Kidney epithelial cell (primary cell): ENCODE results near the gene SLC12A7. TPM values are rescaled to one million over a fixed set of nuclear protein-coding genes. Genes with fewer than 3 reads are reported as not detected.
A peak's percentile ranks its signal among the peaks of the same experiment; 100 is the strongest.

Experiments used
- DNase-seq: peaks from one replicate; pipeline ENCODE4 v3.0.0-alpha.2; 2010; ENCODE audit warnings: low read depth
- H3K27me3 ChIP-seq: 2 replicates; pipeline ENCODE4 v1.6.0; 2011; ENCODE audit warnings: low read length; ENCODE audit not compliant: control insufficient read depth, insufficient read depth
- H3K36me3 ChIP-seq: 2 replicates; pipeline ENCODE4 v1.5.1; 2011; ENCODE audit warnings: low read length; ENCODE audit not compliant: control insufficient read depth, insufficient read depth
- H3K4me3 ChIP-seq: 2 replicates; pipeline ENCODE4 v1.5.1; 2011; ENCODE audit warnings: low read depth, mild to moderate bottlenecking, control low read depth, low read length
- total RNA-seq: library from RNA; depleted of rRNA; stranded (reverse); fragments of >200 nt; gene quantifications from 2 replicates; pipeline ENCODE4 v1.2.3, GENCODE V29; 2015
- TF ChIP-seq, protein P1 (sequence below): IDR thresholded peaks from 2 replicates; pipeline ENCODE4 v1.5.1; 2011; ENCODE audit warnings: mild to moderate bottlenecking, moderate library complexity, low read length, control low read depth, inconsistent platforms; ENCODE audit not compliant: insufficient read depth, poor library complexity, severe bottlenecking

The SLC12A7 gene
- total RNA-seq, 1 donor from 2014 or later = 50.3 TPM

GRCh38 chr5:1116109-1116740 is 4.4 kb upstream of the SLC12A7 start:
- no peak for DNase-seq
- no peak overlapping the region for H3K4me3 ChIP-seq
- TF ChIP-seq, protein P1, sequence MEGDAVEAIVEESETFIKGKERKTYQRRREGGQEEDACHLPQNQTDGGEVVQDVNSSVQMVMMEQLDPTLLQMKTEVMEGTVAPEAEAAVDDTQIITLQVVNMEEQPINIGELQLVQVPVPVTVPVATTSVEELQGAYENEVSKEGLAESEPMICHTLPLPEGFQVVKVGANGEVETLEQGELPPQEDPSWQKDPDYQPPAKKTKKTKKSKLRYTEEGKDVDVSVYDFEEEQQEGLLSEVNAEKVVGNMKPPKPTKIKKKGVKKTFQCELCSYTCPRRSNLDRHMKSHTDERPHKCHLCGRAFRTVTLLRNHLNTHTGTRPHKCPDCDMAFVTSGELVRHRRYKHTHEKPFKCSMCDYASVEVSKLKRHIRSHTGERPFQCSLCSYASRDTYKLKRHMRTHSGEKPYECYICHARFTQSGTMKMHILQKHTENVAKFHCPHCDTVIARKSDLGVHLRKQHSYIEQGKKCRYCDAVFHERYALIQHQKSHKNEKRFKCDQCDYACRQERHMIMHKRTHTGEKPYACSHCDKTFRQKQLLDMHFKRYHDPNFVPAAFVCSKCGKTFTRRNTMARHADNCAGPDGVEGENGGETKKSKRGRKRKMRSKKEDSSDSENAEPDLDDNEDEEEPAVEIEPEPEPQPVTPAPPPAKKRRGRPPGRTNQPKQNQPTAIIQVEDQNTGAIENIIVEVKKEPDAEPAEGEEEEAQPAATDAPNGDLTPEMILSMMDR = no peak
- peaks cover 3% of the 10 kb centered on the region for H3K27me3 ChIP-seq
- no peaks in the 10 kb centered on the region for H3K36me3 ChIP-seq

DNA sequence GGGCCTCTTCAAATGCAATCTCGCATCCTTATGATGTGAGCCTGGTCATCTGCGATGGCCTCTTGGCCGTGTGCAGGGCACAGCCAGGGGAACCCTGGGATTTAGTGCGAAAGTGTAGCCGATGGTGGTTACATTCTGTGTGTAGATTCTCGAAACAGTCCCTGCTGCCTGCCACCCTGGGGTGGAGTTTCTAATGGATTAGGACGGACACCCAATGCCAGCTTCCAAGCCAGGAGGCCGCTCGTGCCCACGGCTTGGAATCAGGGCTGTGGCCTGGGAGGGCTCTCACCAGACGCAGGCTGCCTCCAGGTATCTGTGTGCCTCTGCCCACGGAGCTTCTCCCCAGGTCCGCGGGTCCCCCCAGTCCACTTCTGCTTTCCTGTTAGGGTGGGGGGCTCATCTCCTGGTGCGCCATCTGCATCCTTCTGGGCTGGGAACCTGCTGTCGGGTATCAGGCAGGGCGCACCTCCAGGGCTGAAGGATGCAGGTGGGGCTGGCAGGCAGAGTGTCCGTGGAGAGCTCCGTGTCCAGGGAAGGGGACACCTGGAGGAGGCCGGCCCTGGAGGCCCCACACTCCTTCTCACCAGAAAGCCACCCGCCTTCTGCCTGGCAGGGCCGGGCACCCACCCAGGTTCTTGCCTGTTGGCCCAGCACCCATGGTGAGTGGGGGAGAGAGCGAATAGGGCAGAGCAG is 3.4 kb upstream of the SLC12A7 start:
- TF ChIP-seq, protein P1 = no peak
- Histone ChIP-seq H3K27me3 (no peaks in the 10 kb centered on the region), H3K4me3 (no peak overlapping the region), H3K36me3 (no peaks in the 10 kb centered on the region)
- DNase-seq = no peak

DNA sequence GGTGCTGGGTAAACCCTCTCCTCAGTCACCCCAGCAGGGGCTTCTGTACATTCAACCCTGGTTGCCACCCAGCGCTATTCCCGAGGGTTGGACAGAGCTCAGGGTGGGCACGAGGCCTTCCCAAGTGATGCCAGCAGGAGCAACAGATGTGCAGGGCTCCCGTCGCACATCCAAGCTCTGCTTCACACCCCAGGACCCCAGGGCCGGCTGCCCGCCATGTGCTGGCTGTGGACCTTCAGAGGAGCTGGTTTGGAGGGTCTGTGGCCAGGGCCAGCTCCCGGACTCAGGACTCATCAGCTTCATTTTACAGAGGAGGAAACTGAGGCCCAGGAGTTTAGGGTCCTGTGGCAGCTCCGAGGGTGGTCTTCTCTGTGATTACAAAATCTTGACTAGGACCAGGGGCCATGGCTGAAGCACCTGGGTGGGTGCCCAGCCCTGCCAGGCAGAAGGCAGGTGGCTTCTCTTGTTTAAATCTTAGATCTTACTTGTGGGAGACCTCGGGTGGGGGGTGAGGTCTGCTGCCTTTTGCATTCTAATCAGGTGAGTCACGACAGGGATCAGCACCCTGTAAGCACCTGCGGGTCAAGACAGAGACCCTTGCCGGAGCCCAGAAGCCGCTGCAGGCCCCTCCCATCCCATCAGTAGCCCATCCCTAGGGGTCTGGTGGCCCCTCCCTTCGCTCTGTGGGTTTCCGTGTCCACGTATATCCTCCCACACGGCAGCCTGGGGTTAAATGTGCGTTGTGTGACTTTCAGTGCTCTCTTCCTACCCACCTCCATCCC is 2.1 kb upstream of the SLC12A7 start:
- DNase-seq = no peak
- TF ChIP-seq, protein P1 = no peak
- H3K27me3 ChIP-seq = no peaks in the 10 kb centered on the region
- no peaks in the 10 kb centered on the region for H3K36me3 ChIP-seq
- no peak overlapping the region for H3K4me3 ChIP-seq

DNA sequence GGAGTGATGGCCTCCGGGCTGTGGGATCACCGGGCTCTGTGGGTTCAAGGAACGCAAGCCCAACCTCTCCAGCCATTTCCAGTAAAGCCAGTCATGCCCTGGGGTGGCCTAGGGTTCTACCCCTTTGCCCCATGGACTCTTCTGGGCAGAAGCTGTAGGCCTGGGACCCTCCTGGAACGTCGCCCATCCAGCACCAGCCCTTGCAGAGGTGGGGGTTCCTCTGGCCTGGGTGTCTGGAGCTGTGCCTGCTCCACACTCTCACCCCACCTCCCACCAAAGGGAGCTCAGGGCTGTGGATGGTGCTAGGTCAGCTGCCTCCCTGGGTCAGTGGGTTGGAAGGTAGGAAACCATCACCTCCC is 1.4 kb upstream of the SLC12A7 start:
- Histone ChIP-seq H3K27me3 (no peaks in the 10 kb centered on the region), H3K36me3 (no peaks in the 10 kb centered on the region), H3K4me3 (no peak overlapping the region)
- TF ChIP-seq, protein P1 = no peak
- DNase-seq = no peak

GRCh38 chr5:1112596-1113331 is 901 bp upstream of the SLC12A7 start:
- DNase-seq = peak; percentile 67
- TF ChIP-seq, protein P1 = no peak
- Histone ChIP-seq H3K4me3 (no peak overlapping the region), H3K36me3 (no peaks in the 10 kb centered on the region), H3K27me3 (no peaks in the 10 kb centered on the region)
